ENCODE data around the gene LLGL2. TPM values are rescaled to one million over a fixed set of nuclear protein-coding genes. Genes with fewer than 3 reads are reported as not detected.
A peak's percentile ranks its signal among the peaks of the same experiment; 100 is the strongest.

The LLGL2 gene
- total and polyA plus RNA-seq, 10 donors: 28.6 to 153 (median 80.0) TPM

DNA sequence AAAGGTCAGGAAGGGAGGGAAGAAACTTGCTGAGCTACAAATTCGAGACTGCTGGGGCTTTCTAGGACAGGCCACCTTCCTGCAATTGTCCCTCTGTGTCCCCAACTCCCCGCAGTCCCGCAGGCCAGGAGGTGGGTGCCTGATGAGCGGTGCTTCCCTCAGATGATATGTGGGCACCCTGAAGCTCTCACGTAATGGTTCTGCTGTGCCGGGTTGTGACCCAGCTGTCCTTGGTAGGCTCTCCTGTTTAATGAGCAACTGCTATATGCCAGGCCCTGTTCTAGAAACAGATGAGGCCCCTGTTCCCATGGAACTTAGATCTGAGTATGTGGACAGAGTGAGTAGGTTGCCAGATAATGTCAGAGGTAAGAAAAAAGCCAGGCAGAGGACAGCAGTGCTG, 40.1 kb downstream of the LLGL2 start:
- Histone ChIP-seq H3K4me1 (peaks cover 0 to 21% (median 9%) of the 10 kb centered on the region in 6 donors), H3K27ac (no peak overlapping the region), H3K36me3 (peaks cover 0 to 89% (median 49%) of the 10 kb centered on the region in 6 donors), H3K4me3 (no peak overlapping the region), H3K27me3 (replicated peaks in 1 of 7) (no peaks in the 10 kb centered on the region), H3K9me3 (no peaks in the 10 kb centered on the region)
- DNase-seq: no peak
- no peak for TF ChIP-seq POLR2AphosphoS5 (IDR thresholded peaks at IDR 0.05)
- TF ChIP-seq POLR2A (IDR thresholded peaks at IDR 0.05): no peak
- no peak for TF ChIP-seq CTCF (IDR thresholded peaks at IDR 0.05 in 8 of 11, conservative IDR thresholded peaks at IDR 0.05 in 3 of 11)
- intact Hi-C loops (cut with DNase I; ENCODE audit: low total_unique reads): no loop called here
- 88 to 92% (median 88%) methylated on average over 6 of the region's 6 CpGs for WGBS, 5 donors

DNA sequence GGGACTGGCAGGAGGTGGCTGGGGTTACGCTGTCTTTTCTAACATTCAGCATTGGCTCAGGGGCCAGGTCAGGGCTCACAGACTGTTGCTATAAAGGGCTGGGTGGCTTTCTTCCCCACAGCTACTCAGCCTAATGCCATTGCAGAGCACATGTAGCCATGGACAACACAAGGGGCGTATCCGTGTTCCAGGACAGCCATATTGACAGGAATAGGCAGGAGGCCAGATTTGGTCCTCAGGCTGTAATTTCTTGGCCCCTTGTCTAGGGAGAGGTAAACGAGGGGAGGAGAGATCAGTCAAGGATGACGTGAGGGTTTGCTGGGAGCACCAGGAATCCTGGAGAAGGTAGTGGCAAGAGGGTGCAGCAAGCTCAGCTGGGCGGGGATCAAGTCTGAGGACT, 40.9 kb downstream of the LLGL2 start:
- no peak for TF ChIP-seq CTCF (IDR thresholded peaks at IDR 0.05 in 8 of 11, conservative IDR thresholded peaks at IDR 0.05 in 3 of 11)
- TF ChIP-seq POLR2AphosphoS5 (IDR thresholded peaks at IDR 0.05): no peak
- TF ChIP-seq POLR2A (IDR thresholded peaks at IDR 0.05): no peak
- intact Hi-C loops (cut with DNase I; ENCODE audit: low total_unique reads): no loop called here
- no peak overlapping the region for H3K4me3 ChIP-seq
- no peak for DNase-seq
- no peaks in the 10 kb centered on the region for H3K27me3 ChIP-seq (replicated peaks in 1 of 7)
- no peak overlapping the region for H3K27ac ChIP-seq
- peaks cover 0 to 95% (median 50%) of the 10 kb centered on the region in 6 donors for H3K36me3 ChIP-seq
- no peaks in the 10 kb centered on the region for H3K9me3 ChIP-seq
- peaks cover 0 to 29% (median 17%) of the 10 kb centered on the region in 6 donors for H3K4me1 ChIP-seq
- WGBS, 5 donors: 77 to 95% (median 88%) methylated on average over 6 of the region's 6 CpGs

DNA sequence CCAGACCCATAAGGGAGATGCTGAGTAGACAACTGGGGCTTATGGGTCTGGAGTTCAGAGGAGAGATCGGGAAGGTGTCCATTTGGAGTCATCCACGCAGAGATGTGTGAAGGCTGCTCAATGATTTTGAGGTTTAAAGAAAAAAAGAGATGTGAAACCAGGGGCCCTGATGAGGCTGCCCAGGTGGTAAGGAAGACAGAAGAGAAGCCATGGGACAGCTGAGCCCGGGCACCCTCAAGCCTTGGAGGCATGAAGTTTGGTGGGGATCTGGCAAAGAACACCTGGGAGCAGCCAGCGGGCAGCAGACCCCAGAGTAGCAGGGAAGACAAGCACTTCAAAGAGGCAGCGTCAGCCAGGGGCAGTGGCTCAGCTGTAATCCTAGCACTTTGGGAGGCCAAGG, 41.3 kb downstream of the LLGL2 start:
- TF ChIP-seq POLR2A (IDR thresholded peaks at IDR 0.05) (no peak), POLR2AphosphoS5 (IDR thresholded peaks at IDR 0.05) (no peak), CTCF (IDR thresholded peaks at IDR 0.05 in 8 of 11, conservative IDR thresholded peaks at IDR 0.05 in 3 of 11) (no peak)
- Histone ChIP-seq H3K27me3 (replicated peaks in 1 of 7) (no peaks in the 10 kb centered on the region), H3K27ac (no peak overlapping the region), H3K36me3 (peaks cover 0 to 95% (median 51%) of the 10 kb centered on the region in 6 donors), H3K9me3 (no peaks in the 10 kb centered on the region), H3K4me1 (peaks cover 0 to 33% (median 21%) of the 10 kb centered on the region in 6 donors), H3K4me3 (no peak overlapping the region)
- 61 to 81% (median 72%) methylated on average over 5 of the region's 5 CpGs for whole genome bisulfite sequencing, 5 donors
- intact Hi-C loops (cut with DNase I; ENCODE audit: low total_unique reads): no loop called here
- no peak for DNase-seq

GRCh38 chr17:75568412-75569255, 43.1 kb downstream of the LLGL2 start:
- intact Hi-C loops (cut with DNase I; ENCODE audit: low total_unique reads): no loop called here
- Histone ChIP-seq H3K27me3 (replicated peaks in 1 of 7) (no peaks in the 10 kb centered on the region), H3K4me1 (peaks cover 0 to 37% (median 22%) of the 10 kb centered on the region in 6 donors), H3K27ac (no peak overlapping the region), H3K9me3 (no peaks in the 10 kb centered on the region), H3K36me3 (peaks cover 0 to 95% (median 50%) of the 10 kb centered on the region in 6 donors), H3K4me3 (no peak overlapping the region)
- peak in 1 of 3 donors; percentile 31 for TF ChIP-seq POLR2AphosphoS5 (IDR thresholded peaks at IDR 0.05)
- no peak for TF ChIP-seq POLR2A (IDR thresholded peaks at IDR 0.05)
- no peak for TF ChIP-seq CTCF (IDR thresholded peaks at IDR 0.05 in 8 of 11, conservative IDR thresholded peaks at IDR 0.05 in 3 of 11)
- DNase-seq: no peak
- 88 to 97% (median 94%) methylated on average over 22 to 31 of the region's 31 CpGs for WGBS, 5 donors
